ENCODE data around the gene HNRNPLL.
"Not testable (repeated sequence)": the region's sequence is repeated elsewhere in the genome, so short reads cannot be mapped to it uniquely, and the experiment has no call there.

The HNRNPLL gene

DNA sequence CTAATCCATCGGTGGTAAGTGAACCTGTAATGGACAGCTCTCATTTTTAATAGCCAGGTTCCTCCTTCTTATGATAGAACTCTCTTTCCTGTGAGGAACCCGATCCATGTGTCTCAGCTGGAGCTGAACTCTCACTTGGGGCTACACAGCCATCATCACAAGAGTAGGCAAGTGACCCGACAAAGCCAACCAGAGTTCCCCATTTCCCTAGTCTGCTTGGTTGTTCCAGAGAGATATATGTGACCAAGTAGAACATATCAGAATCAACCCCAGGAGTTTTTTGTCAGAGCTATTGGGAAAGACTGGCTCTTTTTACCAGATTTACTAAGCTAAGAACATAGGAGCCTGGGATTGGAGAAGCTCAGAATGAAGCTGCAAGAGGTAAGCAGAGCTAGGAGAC is 14.6 kb upstream of the HNRNPLL start:
- Histone ChIP-seq H3K27ac (ENCODE audit: low read length) (no peak overlapping the region), H3K4me3 (ENCODE audit: low read depth in 1 of 2, low read length in 2 of 2) (no peak overlapping the region), H3K9me3 (ENCODE audit: control insufficient read depth in 1 of 2, low read length in 2 of 2) (no peaks in the 10 kb centered on the region), H3K36me3 (ENCODE audit: control insufficient read depth in 1 of 2, insufficient read depth in 2 of 2, low read length in 2 of 2) (no peaks in the 10 kb centered on the region), H3K27me3 (ENCODE audit: low read depth, low read length) (no peaks in the 10 kb centered on the region), H3K4me1 (ENCODE audit: control insufficient read depth in 1 of 2, insufficient read depth in 2 of 2, low read length in 2 of 2) (peaks cover 10 to 23% of the 10 kb centered on the region in 2 donors)

DNA sequence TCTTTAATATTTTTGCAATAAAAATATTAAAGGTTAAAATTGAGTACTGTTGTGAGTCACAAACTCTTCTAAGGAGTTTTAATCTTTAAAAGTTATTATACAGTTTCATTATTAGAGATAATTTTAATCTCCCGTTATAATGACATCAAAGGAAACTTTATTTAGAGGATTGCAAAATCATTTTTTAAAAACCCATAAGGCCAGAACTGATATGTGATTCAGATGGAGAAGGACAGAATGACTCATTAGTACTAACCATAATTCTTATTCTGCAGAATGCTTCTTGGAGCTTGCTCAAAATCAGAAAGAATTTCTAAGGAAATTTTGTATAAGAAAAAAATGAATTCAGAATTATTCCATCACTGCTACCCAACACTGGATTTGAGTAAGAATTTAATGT is 12.5 kb upstream of the HNRNPLL start:
- Histone ChIP-seq H3K4me3 (ENCODE audit: low read depth in 1 of 2, low read length in 2 of 2) (no peak overlapping the region), H3K4me1 (ENCODE audit: control insufficient read depth in 1 of 2, insufficient read depth in 2 of 2, low read length in 2 of 2) (peaks cover 10 to 17% of the 10 kb centered on the region in 2 donors), H3K9me3 (ENCODE audit: control insufficient read depth in 1 of 2, low read length in 2 of 2) (no peaks in the 10 kb centered on the region), H3K27me3 (ENCODE audit: low read depth, low read length) (no peaks in the 10 kb centered on the region), H3K27ac (ENCODE audit: low read length) (no peak overlapping the region), H3K36me3 (ENCODE audit: control insufficient read depth in 1 of 2, insufficient read depth in 2 of 2, low read length in 2 of 2) (no peaks in the 10 kb centered on the region)

DNA sequence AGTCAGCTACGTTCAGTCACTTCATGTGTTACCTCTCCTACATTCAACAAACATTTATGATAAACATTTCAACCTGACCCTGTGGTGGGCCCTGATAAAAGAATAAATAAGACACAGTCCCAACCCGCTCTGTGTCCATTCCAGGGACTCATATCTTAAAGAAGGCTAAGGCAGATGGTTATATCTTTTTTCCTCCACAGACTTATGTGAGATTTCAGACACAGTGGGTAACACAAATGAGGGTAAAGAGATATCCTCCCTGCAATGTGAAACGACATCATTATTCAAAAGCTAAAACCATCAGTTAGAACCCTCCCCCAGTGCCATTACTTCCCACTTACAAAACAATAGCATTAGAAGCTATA is 11.1 kb upstream of the HNRNPLL start:
- no peak overlapping the region for H3K4me3 ChIP-seq (ENCODE audit: low read depth in 1 of 2, low read length in 2 of 2)
- no peaks in the 10 kb centered on the region for H3K36me3 ChIP-seq (ENCODE audit: control insufficient read depth in 1 of 2, insufficient read depth in 2 of 2, low read length in 2 of 2)
- H3K27me3 ChIP-seq (ENCODE audit: low read depth, low read length) = no peaks in the 10 kb centered on the region
- H3K4me1 ChIP-seq (ENCODE audit: control insufficient read depth in 1 of 2, insufficient read depth in 2 of 2, low read length in 2 of 2) = peaks cover 3 to 4% of the 10 kb centered on the region in 2 donors
- H3K9me3 ChIP-seq (ENCODE audit: control insufficient read depth in 1 of 2, low read length in 2 of 2) = no peaks in the 10 kb centered on the region
- no peak overlapping the region for H3K27ac ChIP-seq (ENCODE audit: low read length)

DNA sequence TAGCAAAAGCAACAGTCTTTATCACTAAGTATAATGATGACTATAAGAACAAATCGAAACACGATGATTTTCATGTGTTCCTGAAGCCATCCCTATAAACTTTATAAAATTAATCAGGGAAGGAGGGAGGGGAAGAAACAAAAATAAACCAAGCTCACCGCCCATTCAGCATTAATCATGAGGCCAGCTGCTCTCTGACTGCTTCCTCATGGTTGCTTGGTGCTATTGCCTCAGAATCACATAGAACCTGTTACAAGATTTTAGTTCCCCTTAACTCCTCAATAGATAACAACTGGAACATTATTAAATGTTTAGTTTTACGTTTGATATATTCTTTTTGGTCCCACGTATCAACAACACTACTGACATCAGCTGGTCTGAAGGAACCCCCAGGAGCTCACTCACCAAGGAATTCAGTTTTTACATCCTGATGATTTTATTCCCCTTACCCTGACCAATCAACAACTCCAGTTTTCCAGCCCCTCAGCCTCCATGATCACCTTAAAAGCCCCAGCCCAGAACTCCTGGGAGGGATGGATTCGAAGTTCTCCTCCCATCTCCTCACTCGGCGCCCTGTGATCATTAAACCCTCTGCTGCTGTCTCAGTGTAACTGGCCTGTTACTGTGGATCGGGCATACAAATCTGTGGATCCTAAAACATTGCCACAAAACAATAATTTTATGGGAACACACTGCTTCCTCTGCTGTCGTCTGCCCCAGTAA is 10.6 kb upstream of the HNRNPLL start:
- Histone ChIP-seq H3K4me1 (ENCODE audit: control insufficient read depth in 1 of 2, insufficient read depth in 2 of 2, low read length in 2 of 2) (peaks cover 0 to 4% of the 10 kb centered on the region in 2 donors), H3K4me3 (ENCODE audit: low read depth in 1 of 2, low read length in 2 of 2) (no peak overlapping the region), H3K27me3 (ENCODE audit: low read depth, low read length) (no peaks in the 10 kb centered on the region), H3K36me3 (ENCODE audit: control insufficient read depth in 1 of 2, insufficient read depth in 2 of 2, low read length in 2 of 2) (no peaks in the 10 kb centered on the region), H3K9me3 (ENCODE audit: control insufficient read depth in 1 of 2, low read length in 2 of 2) (no peaks in the 10 kb centered on the region), H3K27ac (ENCODE audit: low read length) (no peak overlapping the region)

DNA sequence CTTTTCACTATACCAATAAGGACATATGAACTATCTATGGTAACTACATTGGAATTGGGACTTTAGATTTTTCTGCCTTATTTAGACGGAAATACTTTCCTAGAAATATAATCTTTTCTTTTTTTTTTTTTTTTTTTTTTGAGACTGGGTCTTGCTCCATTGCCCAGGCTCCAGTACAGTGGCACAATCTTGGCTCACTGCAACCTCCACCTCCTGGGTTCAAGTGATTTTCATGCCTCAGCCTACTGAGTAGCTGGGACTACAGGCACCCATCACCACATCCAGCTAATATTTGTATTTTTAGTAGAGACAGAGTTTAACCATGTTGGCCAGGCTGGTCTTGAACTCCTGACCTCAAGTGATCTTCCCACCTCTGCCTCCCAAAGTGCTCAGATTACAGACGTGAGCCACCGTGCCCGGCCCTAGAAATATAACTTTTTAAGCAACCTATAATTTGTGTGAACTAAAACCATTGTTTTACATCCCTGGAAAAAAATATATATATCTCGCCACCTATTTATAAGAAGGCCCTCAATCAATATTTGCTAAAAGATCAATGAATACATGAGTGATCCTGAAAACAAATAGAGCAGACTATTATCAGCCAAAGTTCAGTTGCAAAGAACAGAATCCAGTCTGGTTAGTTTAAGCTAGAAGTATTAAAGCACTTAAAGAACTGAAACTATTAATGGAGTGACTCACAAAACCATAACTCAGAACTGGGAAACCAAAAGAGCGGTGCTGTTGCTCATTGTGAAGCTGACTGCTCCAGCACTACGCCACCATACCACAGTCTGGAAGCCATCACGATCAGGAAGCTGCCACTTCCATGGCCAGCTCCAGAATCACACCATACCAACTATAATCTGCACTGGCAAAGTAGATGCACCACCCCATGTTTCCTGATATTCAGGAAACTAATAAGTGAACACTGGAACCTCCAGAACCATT is 8.4 kb upstream of the HNRNPLL start:
- no peaks in the 10 kb centered on the region for H3K36me3 ChIP-seq (ENCODE audit: control insufficient read depth in 1 of 2, insufficient read depth in 2 of 2, low read length in 2 of 2)
- H3K27me3 ChIP-seq (ENCODE audit: low read depth, low read length) = no peaks in the 10 kb centered on the region
- H3K9me3 ChIP-seq (ENCODE audit: control insufficient read depth in 1 of 2, low read length in 2 of 2) = no peaks in the 10 kb centered on the region
- peaks cover 0 to 4% of the 10 kb centered on the region in 2 donors for H3K4me1 ChIP-seq (ENCODE audit: control insufficient read depth in 1 of 2, insufficient read depth in 2 of 2, low read length in 2 of 2)
- no peak overlapping the region for H3K4me3 ChIP-seq (ENCODE audit: low read depth in 1 of 2, low read length in 2 of 2)
- H3K27ac ChIP-seq (ENCODE audit: low read length) = no peak overlapping the region

DNA sequence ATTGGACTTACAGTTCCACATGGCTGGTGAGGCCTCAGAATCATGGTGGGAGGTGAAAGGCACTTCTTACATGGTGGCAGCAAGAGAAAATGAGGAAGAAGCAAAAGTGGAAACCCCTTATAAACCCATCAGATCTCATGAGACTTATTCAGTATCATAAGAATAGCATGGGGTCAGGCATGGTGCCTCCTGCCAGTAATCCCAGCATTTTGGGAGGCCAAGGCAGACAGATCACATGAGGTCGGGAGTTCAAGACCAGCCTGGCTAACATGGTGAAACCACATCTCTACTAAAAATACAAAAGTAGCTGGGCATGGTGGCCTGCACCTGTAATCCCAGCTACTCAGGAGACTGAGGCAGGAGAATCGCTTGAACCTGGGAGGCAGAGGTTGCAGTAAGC is 6.5 kb upstream of the HNRNPLL start:
- H3K36me3 ChIP-seq (ENCODE audit: control insufficient read depth in 1 of 2, insufficient read depth in 2 of 2, low read length in 2 of 2); H3K4me1 ChIP-seq (ENCODE audit: control insufficient read depth in 1 of 2, insufficient read depth in 2 of 2, low read length in 2 of 2); H3K27ac ChIP-seq (ENCODE audit: low read length); H3K9me3 ChIP-seq (ENCODE audit: control insufficient read depth in 1 of 2, low read length in 2 of 2); H3K4me3 ChIP-seq (ENCODE audit: low read depth in 1 of 2, low read length in 2 of 2); H3K27me3 ChIP-seq (ENCODE audit: low read depth, low read length): not testable (repeated sequence)

DNA sequence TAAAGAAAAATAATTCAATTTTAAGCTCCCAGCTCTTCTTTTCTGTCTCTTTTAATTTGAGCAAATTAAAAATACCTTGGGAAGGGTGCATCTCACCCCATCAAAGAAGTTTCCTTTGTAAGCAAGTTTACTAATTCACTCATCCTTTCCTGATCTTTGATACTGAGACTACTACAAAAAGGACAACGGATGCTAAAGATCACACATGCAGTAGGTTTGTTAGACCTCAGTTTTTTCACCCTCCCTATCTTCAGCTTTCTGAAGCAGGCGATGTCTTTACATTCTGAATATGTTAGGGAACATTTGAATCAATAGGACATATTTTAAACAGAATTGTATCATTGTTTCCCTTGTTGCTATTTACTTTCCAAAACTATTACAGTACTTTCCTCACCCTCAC is 6.0 kb upstream of the HNRNPLL start:
- Histone ChIP-seq H3K9me3 (ENCODE audit: control insufficient read depth in 1 of 2, low read length in 2 of 2) (no peaks in the 10 kb centered on the region), H3K36me3 (ENCODE audit: control insufficient read depth in 1 of 2, insufficient read depth in 2 of 2, low read length in 2 of 2) (no peaks in the 10 kb centered on the region), H3K27ac (ENCODE audit: low read length) (no peak overlapping the region), H3K27me3 (ENCODE audit: low read depth, low read length) (no peaks in the 10 kb centered on the region), H3K4me3 (ENCODE audit: low read depth in 1 of 2, low read length in 2 of 2) (no peak overlapping the region), H3K4me1 (ENCODE audit: control insufficient read depth in 1 of 2, insufficient read depth in 2 of 2, low read length in 2 of 2) (peaks cover 2 to 4% of the 10 kb centered on the region in 2 donors)

DNA sequence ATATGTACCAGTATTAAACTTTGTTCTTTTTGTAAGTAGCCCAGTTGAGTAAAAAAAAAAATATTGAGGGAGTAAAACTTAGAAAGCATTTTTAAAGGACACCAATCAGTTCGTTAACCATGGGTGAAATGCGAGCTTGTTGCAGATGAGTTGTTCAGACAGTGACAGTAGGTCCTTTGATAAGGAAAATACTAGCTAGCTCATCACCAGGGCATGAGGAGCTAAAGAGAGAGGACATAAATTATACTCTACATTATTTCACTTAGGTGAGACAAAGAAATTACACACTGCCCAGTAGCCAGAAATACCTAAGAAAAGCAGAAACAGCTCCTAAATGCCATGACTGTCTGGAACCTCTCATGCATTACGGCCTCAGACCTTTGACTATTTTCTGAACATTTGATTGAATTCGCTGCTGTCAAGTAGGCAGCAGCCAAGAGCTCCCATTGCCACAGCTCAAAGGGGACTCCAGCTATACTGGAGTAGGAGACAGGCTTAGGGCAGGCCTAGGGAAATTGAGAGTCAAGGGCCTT is 2.6 kb upstream of the HNRNPLL start:
- no peaks in the 10 kb centered on the region for H3K36me3 ChIP-seq (ENCODE audit: control insufficient read depth in 1 of 2, insufficient read depth in 2 of 2, low read length in 2 of 2)
- H3K4me1 ChIP-seq (ENCODE audit: control insufficient read depth in 1 of 2, insufficient read depth in 2 of 2, low read length in 2 of 2) = peaks cover 0 to 7% of the 10 kb centered on the region in 2 donors
- no peak overlapping the region for H3K27ac ChIP-seq (ENCODE audit: low read length)
- no peak overlapping the region for H3K4me3 ChIP-seq (ENCODE audit: low read depth in 1 of 2, low read length in 2 of 2)
- no peaks in the 10 kb centered on the region for H3K9me3 ChIP-seq (ENCODE audit: control insufficient read depth in 1 of 2, low read length in 2 of 2)
- H3K27me3 ChIP-seq (ENCODE audit: low read depth, low read length) = no peaks in the 10 kb centered on the region

DNA sequence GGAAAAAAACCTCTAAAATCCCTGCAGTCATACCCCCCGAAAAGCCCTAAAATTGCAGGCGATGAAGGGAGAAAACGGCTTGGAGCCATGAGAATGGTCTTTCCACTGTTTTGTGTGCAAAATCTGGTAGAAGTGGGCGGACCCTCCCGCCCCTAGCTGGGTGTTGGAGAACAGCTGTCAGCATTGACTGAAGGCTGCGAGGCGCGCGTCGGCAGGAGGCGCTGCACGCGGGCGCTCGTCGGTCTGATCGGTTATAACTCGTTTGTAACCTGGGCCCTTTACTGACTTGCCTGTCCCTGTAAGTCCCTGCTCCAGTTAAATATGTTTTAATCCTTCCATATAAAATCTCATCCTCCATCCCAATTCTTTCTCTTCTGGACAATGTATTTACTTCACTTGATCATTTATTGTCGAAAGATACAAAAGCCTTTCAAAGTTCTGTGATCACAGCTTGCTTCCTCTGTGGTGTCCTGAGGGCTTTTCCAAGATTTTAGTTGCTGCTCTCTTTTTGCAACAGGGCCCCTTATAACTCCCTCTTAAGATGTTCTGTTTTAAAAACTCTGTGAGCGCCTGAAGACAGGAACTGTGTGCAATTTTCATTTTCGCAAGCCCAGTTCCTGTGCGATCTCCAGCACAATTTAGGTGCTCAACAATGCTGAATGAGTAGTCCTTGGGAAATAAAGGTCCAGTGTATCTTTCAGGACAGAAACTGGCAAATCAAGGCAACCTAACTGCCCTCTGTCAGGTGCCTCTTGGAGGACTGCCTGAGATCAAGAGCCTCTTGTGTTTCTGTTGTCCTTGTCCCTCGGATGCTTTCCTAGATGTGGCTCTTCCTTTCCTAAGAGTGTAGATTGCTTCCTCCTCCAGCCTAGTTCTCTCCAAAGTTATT is 918 bp upstream of the HNRNPLL start:
- Histone ChIP-seq H3K27ac (ENCODE audit: low read length) (peak overlapping the region; percentile 78), H3K9me3 (ENCODE audit: control insufficient read depth in 1 of 2, low read length in 2 of 2) (no peaks in the 10 kb centered on the region), H3K4me3 (ENCODE audit: low read depth in 1 of 2, low read length in 2 of 2) (peak overlapping the region; percentile 82 to 92), H3K4me1 (ENCODE audit: control insufficient read depth in 1 of 2, insufficient read depth in 2 of 2, low read length in 2 of 2) (peaks cover 8 to 20% of the 10 kb centered on the region in 2 donors), H3K36me3 (ENCODE audit: control insufficient read depth in 1 of 2, insufficient read depth in 2 of 2, low read length in 2 of 2) (no peaks in the 10 kb centered on the region), H3K27me3 (ENCODE audit: low read depth, low read length) (no peaks in the 10 kb centered on the region)

DNA sequence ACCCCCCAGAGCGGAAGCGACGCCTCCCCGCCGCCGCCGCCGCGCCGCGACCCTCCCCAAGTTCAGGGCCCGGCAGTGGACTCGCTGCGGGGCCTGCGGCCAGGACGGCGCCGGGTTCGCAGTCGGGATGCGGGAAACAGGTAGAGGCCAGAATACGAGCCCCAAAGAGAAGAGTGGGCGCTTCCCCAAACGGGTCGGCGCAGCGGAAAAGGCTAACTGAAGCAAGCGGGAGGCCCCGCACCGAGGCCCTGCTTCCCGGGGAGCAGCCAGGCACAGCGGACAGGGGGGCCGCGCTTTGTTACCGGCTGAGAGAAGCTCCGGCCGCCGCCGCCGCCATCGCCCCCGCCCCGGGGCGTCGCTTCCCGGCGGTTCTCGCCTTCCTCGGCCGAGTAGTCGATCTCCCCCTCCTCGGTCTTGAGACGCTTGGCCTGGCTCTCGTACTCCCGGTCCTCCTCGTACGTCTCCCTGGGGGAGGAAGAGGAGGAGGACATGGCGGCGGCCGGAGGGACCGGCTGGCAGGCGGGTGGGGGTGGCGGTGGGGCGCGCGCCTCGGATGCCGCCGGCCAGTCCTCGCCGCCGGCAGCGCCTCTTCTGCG is 494 bp downstream of the HNRNPLL start:
- Histone ChIP-seq H3K9me3 (ENCODE audit: control insufficient read depth in 1 of 2, low read length in 2 of 2) (no peaks in the 10 kb centered on the region), H3K27me3 (ENCODE audit: low read depth, low read length) (no peaks in the 10 kb centered on the region), H3K27ac (ENCODE audit: low read length) (peak overlapping the region; percentile 88), H3K4me3 (ENCODE audit: low read depth in 1 of 2, low read length in 2 of 2) (peak overlapping the region; percentile 76 to 92), H3K36me3 (ENCODE audit: control insufficient read depth in 1 of 2, insufficient read depth in 2 of 2, low read length in 2 of 2) (no peaks in the 10 kb centered on the region), H3K4me1 (ENCODE audit: control insufficient read depth in 1 of 2, insufficient read depth in 2 of 2, low read length in 2 of 2) (peaks cover 19 to 29% of the 10 kb centered on the region in 2 donors)

Data from muscle layer of duodenum (tissue), 2 donors.